ENCODE results near the gene GALNTL6.
"Not testable (repeated sequence)": the region's sequence is repeated elsewhere in the genome, so short reads cannot be mapped to it uniquely, and the experiment has no call there.

Gene GALNTL6

DNA sequence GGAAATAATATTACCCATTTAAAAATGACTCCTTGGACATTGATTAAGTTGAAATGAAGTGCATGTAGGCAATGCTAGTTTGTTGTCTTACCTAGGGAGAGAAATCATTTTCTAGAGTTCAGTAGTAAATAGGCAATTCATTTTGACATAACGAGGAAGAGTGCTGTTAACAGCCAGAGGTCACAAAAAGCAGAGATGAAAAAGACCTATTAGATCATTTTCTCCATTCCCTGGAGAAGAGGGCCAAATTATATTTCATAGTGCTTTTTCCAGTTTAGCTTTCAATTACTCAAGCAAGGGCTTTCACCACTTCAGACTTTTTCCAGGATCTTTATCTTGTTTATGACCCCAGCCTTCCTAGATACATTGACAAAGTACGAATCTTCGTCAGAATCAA, 981.1 kb downstream of the GALNTL6 start:
- no peak for TF ChIP-seq POLR2AphosphoS5 (IDR thresholded peaks at IDR 0.05; ENCODE audit: low read depth)
- TF ChIP-seq, protein P1, sequence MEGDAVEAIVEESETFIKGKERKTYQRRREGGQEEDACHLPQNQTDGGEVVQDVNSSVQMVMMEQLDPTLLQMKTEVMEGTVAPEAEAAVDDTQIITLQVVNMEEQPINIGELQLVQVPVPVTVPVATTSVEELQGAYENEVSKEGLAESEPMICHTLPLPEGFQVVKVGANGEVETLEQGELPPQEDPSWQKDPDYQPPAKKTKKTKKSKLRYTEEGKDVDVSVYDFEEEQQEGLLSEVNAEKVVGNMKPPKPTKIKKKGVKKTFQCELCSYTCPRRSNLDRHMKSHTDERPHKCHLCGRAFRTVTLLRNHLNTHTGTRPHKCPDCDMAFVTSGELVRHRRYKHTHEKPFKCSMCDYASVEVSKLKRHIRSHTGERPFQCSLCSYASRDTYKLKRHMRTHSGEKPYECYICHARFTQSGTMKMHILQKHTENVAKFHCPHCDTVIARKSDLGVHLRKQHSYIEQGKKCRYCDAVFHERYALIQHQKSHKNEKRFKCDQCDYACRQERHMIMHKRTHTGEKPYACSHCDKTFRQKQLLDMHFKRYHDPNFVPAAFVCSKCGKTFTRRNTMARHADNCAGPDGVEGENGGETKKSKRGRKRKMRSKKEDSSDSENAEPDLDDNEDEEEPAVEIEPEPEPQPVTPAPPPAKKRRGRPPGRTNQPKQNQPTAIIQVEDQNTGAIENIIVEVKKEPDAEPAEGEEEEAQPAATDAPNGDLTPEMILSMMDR (IDR thresholded peaks at IDR 0.05; ENCODE audit: insufficient read depth, low read length), result no peak
- TF ChIP-seq SPI1 (IDR thresholded peaks at IDR 0.05; ENCODE audit: borderline replicate concordance, low read depth), result no peak
- no peak for TF ChIP-seq GABPA (IDR thresholded peaks at IDR 0.05; ENCODE audit: low read depth)
- TF ChIP-seq REST (IDR thresholded peaks at IDR 0.05; ENCODE audit: insufficient replicate concordance, low read depth), result no peak
- H3K27ac ChIP-seq (replicated peaks), result no peak overlapping the region
- H3K4me3 ChIP-seq (replicated peaks; ENCODE audit: insufficient read depth, low read length), result no peak overlapping the region
- H3K27me3 ChIP-seq (ENCODE audit: insufficient read depth, poor library complexity, severe bottlenecking), result peaks cover 2% of the 10 kb centered on the region
- no peak for DNase-seq (ENCODE audit: low read depth in 1 of 2, low spot score in 1 of 2)

DNA sequence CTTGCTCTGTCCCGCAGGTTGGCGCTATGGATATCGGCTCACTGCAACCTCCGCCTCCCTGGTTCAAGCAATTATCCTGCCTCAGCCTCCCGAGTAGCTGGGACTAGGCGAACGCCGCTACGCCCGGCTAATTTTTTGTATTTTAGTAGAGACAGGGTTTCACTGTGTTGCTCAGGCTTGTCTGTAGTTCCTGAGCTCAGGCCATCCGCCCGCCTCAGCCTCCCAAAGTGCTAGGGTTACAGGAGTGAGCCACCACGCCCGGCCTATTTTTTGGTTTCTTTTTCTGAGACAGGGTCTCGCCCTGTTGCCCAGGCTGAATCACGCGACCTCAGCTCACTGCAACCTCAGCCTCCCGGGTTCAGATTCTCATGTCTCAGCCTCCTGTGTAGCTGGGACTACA, 984.1 kb downstream of the GALNTL6 start:
- H3K4me3 ChIP-seq (replicated peaks; ENCODE audit: insufficient read depth, low read length); DNase-seq (ENCODE audit: low read depth in 1 of 2, low spot score in 1 of 2); H3K27ac ChIP-seq (replicated peaks); H3K27me3 ChIP-seq (ENCODE audit: insufficient read depth, poor library complexity, severe bottlenecking): not testable (repeated sequence)

DNA sequence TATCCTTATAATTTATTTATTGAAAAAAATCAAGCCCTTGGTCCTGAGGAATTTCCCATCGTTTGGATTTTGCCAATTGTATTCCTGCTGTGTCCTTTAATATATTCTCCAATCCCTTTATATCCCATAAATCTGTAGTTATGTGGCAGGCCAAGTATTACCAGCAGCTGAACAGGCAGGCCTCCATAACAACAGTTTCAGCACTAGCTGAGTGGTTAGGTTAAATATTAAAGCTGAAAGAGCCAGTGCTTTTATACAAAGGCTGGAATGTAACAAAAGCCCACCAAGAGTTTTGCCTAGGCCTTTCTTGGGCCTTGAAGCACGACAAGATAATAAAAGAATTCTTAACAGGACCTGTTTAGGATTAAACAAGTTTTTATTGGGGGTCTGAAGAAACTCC, 988.8 kb downstream of the GALNTL6 start:
- no peak for DNase-seq (ENCODE audit: low read depth in 1 of 2, low spot score in 1 of 2)
- no peak overlapping the region for H3K27ac ChIP-seq (replicated peaks)
- no peak overlapping the region for H3K4me3 ChIP-seq (replicated peaks; ENCODE audit: insufficient read depth, low read length)
- H3K27me3 ChIP-seq (ENCODE audit: insufficient read depth, poor library complexity, severe bottlenecking), result peaks cover 2% of the 10 kb centered on the region
- TF ChIP-seq SPI1 (IDR thresholded peaks at IDR 0.05; ENCODE audit: borderline replicate concordance, low read depth), result no peak
- TF ChIP-seq, protein P1 (IDR thresholded peaks at IDR 0.05; ENCODE audit: insufficient read depth, low read length), result no peak
- TF ChIP-seq POLR2AphosphoS5 (IDR thresholded peaks at IDR 0.05; ENCODE audit: low read depth), result no peak
- no peak for TF ChIP-seq REST (IDR thresholded peaks at IDR 0.05; ENCODE audit: insufficient replicate concordance, low read depth)
- no peak for TF ChIP-seq GABPA (IDR thresholded peaks at IDR 0.05; ENCODE audit: low read depth)

DNA sequence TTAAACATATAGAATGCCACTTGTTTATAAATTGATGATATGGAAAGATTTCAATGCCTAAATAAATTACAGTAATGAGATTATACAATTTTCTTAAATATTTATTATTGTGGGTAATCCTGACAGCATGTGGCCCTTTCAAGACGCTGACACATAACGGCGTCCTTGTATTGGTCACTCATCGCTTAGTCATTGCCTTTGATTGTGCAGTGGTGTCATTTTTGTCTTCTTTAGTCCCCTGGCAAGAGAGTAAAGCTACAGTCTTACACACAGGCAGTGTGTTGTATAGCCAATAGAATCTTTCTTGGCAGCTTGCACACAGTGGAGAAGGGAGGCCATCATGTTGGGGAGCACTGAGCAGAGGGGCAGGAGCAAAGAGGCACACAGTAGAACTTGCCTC, 993.6 kb downstream of the GALNTL6 start:
- no peaks in the 10 kb centered on the region for H3K27me3 ChIP-seq (ENCODE audit: insufficient read depth, poor library complexity, severe bottlenecking)
- no peak for TF ChIP-seq REST (IDR thresholded peaks at IDR 0.05; ENCODE audit: insufficient replicate concordance, low read depth)
- TF ChIP-seq POLR2AphosphoS5 (IDR thresholded peaks at IDR 0.05; ENCODE audit: low read depth), result no peak
- no peak for TF ChIP-seq GABPA (IDR thresholded peaks at IDR 0.05; ENCODE audit: low read depth)
- TF ChIP-seq SPI1 (IDR thresholded peaks at IDR 0.05; ENCODE audit: borderline replicate concordance, low read depth), result no peak
- TF ChIP-seq, protein P1 (IDR thresholded peaks at IDR 0.05; ENCODE audit: insufficient read depth, low read length), result no peak
- no peak for DNase-seq (ENCODE audit: low read depth in 1 of 2, low spot score in 1 of 2)

More for the DNA sequence above, 993.6 kb downstream of the GALNTL6 start:
- Histone ChIP-seq H3K4me3 (replicated peaks; ENCODE audit: insufficient read depth, low read length) (no peak overlapping the region), H3K27ac (replicated peaks) (no peak overlapping the region)

Data from HL-60 (cell line).